ENCODE measurements around the gene VWA1. TPM values are rescaled to one million over a fixed set of nuclear protein-coding genes. Genes with fewer than 3 reads are reported as not detected.

The VWA1 gene
- total and polyA plus RNA-seq, 2 donors from 2014 or later: 103 to 116 TPM

DNA sequence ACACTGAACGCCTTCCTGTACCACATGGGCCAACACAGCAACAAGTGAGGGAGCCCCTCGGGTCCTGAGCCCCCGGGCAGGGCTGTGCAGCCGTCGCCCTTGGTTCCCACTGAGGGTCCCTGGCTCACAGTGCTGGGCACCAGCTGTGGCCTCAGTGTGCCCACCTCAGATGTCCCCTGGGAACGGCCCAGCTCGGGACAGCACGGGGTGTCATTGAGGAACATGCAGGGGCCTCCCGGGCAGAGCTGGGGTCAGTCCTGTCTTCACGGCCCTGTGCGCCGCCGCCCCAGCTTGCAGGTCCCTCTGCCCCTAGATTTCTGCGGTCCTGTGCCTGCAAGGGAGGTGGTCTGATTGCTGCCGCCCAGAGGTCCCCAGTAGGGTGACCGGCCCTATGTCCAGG is 53.7 kb downstream of the VWA1 start:
- FAIRE-seq (no peak), DNase-seq (peak in 1 of 5 donors; percentile 49)
- Histone ChIP-seq H3K36me3 (ENCODE audit: control insufficient read depth in 2 of 3, insufficient read depth in 3 of 3, low read length in 3 of 3) (peaks cover 0 to 14% (median 4%) of the 10 kb centered on the region in 3 donors), H3K27ac (ENCODE audit: low read depth in 2 of 2, low read length in 2 of 2) (no peak overlapping the region), H3K4me3 (ENCODE audit: low read length in 3 of 3) (no peak overlapping the region), H3K4me1 (ENCODE audit: control insufficient read depth in 2 of 3, insufficient read depth in 2 of 3, low read depth in 1 of 3, low read length in 3 of 3) (no peaks in the 10 kb centered on the region), H3K9ac (ENCODE audit: low read length in 3 of 3) (no peak overlapping the region), H3K27me3 (ENCODE audit: control insufficient read depth, insufficient read depth, low read length) (no peaks in the 10 kb centered on the region), H3K9me3 (ENCODE audit: control insufficient read depth in 2 of 3, insufficient read depth in 1 of 3, low read length in 3 of 3) (no peaks in the 10 kb centered on the region)
- TF ChIP-seq, protein P1, sequence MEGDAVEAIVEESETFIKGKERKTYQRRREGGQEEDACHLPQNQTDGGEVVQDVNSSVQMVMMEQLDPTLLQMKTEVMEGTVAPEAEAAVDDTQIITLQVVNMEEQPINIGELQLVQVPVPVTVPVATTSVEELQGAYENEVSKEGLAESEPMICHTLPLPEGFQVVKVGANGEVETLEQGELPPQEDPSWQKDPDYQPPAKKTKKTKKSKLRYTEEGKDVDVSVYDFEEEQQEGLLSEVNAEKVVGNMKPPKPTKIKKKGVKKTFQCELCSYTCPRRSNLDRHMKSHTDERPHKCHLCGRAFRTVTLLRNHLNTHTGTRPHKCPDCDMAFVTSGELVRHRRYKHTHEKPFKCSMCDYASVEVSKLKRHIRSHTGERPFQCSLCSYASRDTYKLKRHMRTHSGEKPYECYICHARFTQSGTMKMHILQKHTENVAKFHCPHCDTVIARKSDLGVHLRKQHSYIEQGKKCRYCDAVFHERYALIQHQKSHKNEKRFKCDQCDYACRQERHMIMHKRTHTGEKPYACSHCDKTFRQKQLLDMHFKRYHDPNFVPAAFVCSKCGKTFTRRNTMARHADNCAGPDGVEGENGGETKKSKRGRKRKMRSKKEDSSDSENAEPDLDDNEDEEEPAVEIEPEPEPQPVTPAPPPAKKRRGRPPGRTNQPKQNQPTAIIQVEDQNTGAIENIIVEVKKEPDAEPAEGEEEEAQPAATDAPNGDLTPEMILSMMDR (IDR thresholded peaks at IDR 0.05; ENCODE audit: borderline replicate concordance, extremely low read depth, insufficient read depth): no peak
- intact Hi-C loops (cut with DNase I): no loop called here

DNA sequence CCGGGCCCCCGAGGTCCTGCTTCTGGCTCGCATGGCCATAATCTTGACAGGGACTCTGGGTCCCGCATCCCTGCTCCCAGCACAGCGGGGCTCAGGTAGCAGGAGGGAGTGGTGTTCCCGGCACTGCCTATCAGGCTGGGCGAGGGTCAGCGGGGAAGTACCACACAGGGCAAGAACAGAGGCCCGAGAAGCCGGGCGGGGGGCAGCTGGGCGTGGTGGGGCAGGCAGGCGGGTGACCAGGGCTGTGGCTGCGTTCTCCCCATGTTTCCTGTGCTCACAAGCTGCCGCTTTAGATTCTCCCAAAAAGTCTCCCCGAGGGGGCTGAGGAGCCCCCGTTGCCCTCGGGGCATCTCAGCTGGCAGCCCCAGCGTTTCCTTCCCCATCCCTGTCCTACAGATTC is 54.4 kb downstream of the VWA1 start:
- H3K4me1 ChIP-seq (ENCODE audit: control insufficient read depth in 2 of 3, insufficient read depth in 2 of 3, low read depth in 1 of 3, low read length in 3 of 3): no peaks in the 10 kb centered on the region
- H3K9me3 ChIP-seq (ENCODE audit: control insufficient read depth in 2 of 3, insufficient read depth in 1 of 3, low read length in 3 of 3): no peaks in the 10 kb centered on the region
- FAIRE-seq: no peak
- no peaks in the 10 kb centered on the region for H3K27me3 ChIP-seq (ENCODE audit: control insufficient read depth, insufficient read depth, low read length)
- DNase-seq: peak in 1 of 5 donors; percentile 64
- TF ChIP-seq, protein P1 (IDR thresholded peaks at IDR 0.05; ENCODE audit: borderline replicate concordance, extremely low read depth, insufficient read depth): no peak
- no peak overlapping the region for H3K4me3 ChIP-seq (ENCODE audit: low read length in 3 of 3)
- intact Hi-C loops (cut with DNase I): no loop called here
- H3K9ac ChIP-seq (ENCODE audit: low read length in 3 of 3): no peak overlapping the region
- peaks cover 0 to 14% (median 4%) of the 10 kb centered on the region in 3 donors for H3K36me3 ChIP-seq (ENCODE audit: control insufficient read depth in 2 of 3, insufficient read depth in 3 of 3, low read length in 3 of 3)
- no peak overlapping the region for H3K27ac ChIP-seq (ENCODE audit: low read depth in 2 of 2, low read length in 2 of 2)

DNA sequence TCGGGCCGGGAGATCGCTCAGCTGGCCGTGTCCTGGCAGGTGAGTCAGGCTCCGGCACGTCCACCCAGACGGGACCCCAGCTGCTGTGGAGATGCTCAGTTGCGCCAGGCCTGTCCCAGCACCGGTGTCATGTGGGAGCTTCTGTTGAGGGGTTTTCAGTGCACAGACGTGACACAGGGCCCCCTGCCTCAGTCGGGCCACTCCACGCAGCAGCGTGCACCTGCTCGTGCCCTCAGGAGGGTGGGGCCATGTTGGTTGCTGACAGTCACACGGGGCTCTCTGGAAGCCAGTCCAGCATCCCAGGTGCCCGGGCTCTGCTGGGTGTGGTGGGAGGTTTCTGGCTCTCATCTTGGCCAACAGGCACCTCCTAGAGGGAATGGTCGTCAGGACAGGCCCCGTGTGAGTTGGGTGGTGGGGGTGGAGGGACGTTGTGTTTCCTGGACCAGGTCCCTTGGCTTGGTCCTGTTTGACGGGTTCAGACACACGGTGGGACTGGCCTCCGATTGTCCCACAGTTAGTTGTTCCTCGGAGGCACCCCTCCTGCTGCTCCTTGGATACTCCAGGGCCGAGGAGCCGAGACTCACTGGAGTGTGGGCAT is 55.2 kb downstream of the VWA1 start:
- no peak overlapping the region for H3K4me3 ChIP-seq (ENCODE audit: low read length in 3 of 3)
- TF ChIP-seq, protein P1 (IDR thresholded peaks at IDR 0.05; ENCODE audit: borderline replicate concordance, extremely low read depth, insufficient read depth): no peak
- H3K4me1 ChIP-seq (ENCODE audit: control insufficient read depth in 2 of 3, insufficient read depth in 2 of 3, low read depth in 1 of 3, low read length in 3 of 3): no peaks in the 10 kb centered on the region
- H3K9me3 ChIP-seq (ENCODE audit: control insufficient read depth in 2 of 3, insufficient read depth in 1 of 3, low read length in 3 of 3): no peaks in the 10 kb centered on the region
- no peaks in the 10 kb centered on the region for H3K27me3 ChIP-seq (ENCODE audit: control insufficient read depth, insufficient read depth, low read length)
- H3K36me3 ChIP-seq (ENCODE audit: control insufficient read depth in 2 of 3, insufficient read depth in 3 of 3, low read length in 3 of 3): peaks cover 0 to 14% (median 4%) of the 10 kb centered on the region in 3 donors
- H3K27ac ChIP-seq (ENCODE audit: low read depth in 2 of 2, low read length in 2 of 2): no peak overlapping the region
- DNase-seq: peak in 1 of 5 donors; percentile 57
- no peak overlapping the region for H3K9ac ChIP-seq (ENCODE audit: low read length in 3 of 3)
- no peak for FAIRE-seq
- intact Hi-C loops (cut with DNase I): no loop called here

DNA sequence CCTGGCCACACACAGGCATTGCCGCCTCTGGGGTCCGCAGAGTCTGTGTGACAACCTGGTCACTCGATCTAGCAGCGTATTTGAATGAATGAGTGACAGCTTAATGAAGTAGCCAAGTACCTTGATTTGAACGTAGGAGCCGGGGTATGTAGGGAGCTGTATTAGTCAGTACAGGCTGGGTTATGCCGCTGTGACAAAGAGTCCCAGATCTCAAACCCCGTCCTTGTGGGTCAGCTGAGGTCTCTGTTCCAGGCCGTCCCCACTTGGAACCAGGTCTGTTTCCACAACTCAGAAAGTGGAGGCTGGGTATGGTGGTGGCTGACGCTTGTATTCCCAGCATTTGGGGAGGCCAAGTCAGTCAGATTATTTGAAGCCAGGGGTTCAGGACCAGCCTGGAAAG is 56.1 kb downstream of the VWA1 start:
- Histone ChIP-seq H3K27me3 (ENCODE audit: control insufficient read depth, insufficient read depth, low read length) (no peaks in the 10 kb centered on the region), H3K4me1 (ENCODE audit: control insufficient read depth in 2 of 3, insufficient read depth in 2 of 3, low read depth in 1 of 3, low read length in 3 of 3) (no peaks in the 10 kb centered on the region), H3K27ac (ENCODE audit: low read depth in 2 of 2, low read length in 2 of 2) (no peak overlapping the region), H3K9me3 (ENCODE audit: control insufficient read depth in 2 of 3, insufficient read depth in 1 of 3, low read length in 3 of 3) (no peaks in the 10 kb centered on the region), H3K36me3 (ENCODE audit: control insufficient read depth in 2 of 3, insufficient read depth in 3 of 3, low read length in 3 of 3) (peaks cover 0 to 14% (median 4%) of the 10 kb centered on the region in 3 donors), H3K9ac (ENCODE audit: low read length in 3 of 3) (no peak overlapping the region), H3K4me3 (ENCODE audit: low read length in 3 of 3) (no peak overlapping the region)
- TF ChIP-seq, protein P1 (IDR thresholded peaks at IDR 0.05; ENCODE audit: borderline replicate concordance, extremely low read depth, insufficient read depth): no peak
- intact Hi-C loops (cut with DNase I): no loop called here
- DNase-seq (no peak), FAIRE-seq (no peak)

All from kidney (tissue), 14 donors.